Neuronal stem cell (in vitro differentiated cells): ENCODE results near the gene MCOLN2.

ENCODE experiments used
- DNase-seq: peaks from one replicate; pipeline ENCODE4 v3.0.0-alpha.2; 2013; ENCODE audit warnings: low spot score
- H2AFZ ChIP-seq: one replicate; pipeline ENCODE4 v1.6.1; 2013; ENCODE audit warnings: mild to moderate bottlenecking, low read length, inconsistent platforms
- H2AK5ac ChIP-seq: 2 replicates; pipeline ENCODE4 v1.6.1; 2013; ENCODE audit warnings: low read depth, mild to moderate bottlenecking, inconsistent platforms, low read length, moderate library complexity, mixed read lengths
- H2BK120ac ChIP-seq: 2 replicates; pipeline ENCODE4 v1.6.1; 2013; ENCODE audit warnings: low read depth, mild to moderate bottlenecking, inconsistent platforms, low read length, moderate library complexity, mixed read lengths
- H2BK12ac ChIP-seq: one replicate; pipeline ENCODE4 v1.6.1; 2013; ENCODE audit warnings: low read length, inconsistent platforms
- H2BK15ac ChIP-seq: 2 replicates; pipeline ENCODE4 v1.6.1; 2013; ENCODE audit warnings: mild to moderate bottlenecking, low read length, inconsistent platforms, mixed read lengths
- H2BK5ac ChIP-seq: one replicate; pipeline ENCODE4 v1.6.1; 2013; ENCODE audit warnings: inconsistent platforms, mild to moderate bottlenecking, low read length, moderate library complexity
- H3K14ac ChIP-seq: one replicate; pipeline ENCODE4 v1.6.1; 2013; ENCODE audit warnings: low read length, inconsistent platforms
- H3K18ac ChIP-seq: 2 replicates; pipeline ENCODE4 v1.6.1; 2013; ENCODE audit warnings: low read length, inconsistent platforms
- H3K23ac ChIP-seq: 2 replicates; pipeline ENCODE4 v1.6.1; 2013; ENCODE audit warnings: low read depth, mild to moderate bottlenecking, mixed read lengths, low read length, inconsistent platforms; ENCODE audit not compliant: poor library complexity
- H3K27ac ChIP-seq: replicated peaks from 3 replicates; pipeline ENCODE4 v1.5.1; 2013; ENCODE audit warnings: low read length, inconsistent platforms
- H3K27me3 ChIP-seq, 3 experiments: 2 replicates each; pipeline ENCODE4 v1.6.1; 2013; ENCODE audit warnings: low read length in 3 of 3, mild to moderate bottlenecking in 2 of 3, inconsistent platforms in 1 of 3, low read depth in 1 of 3, mixed read lengths in 1 of 3, moderate library complexity in 1 of 3; ENCODE audit not compliant: control insufficient read depth in 3 of 3, insufficient read depth in 3 of 3
- H3K36me3 ChIP-seq, 2 donors: replicated peaks in 1 of 2; 2 replicates each; pipeline ENCODE4 v1.6.1; 2013; ENCODE audit warnings: low read length in 2 of 2; ENCODE audit not compliant: control insufficient read depth in 2 of 2, insufficient read depth in 2 of 2
- H3K4ac ChIP-seq: 2 replicates; pipeline ENCODE4 v1.6.1; 2013; ENCODE audit warnings: inconsistent platforms, mild to moderate bottlenecking, low read length, moderate library complexity
- H3K4me1 ChIP-seq, 2 donors: 1 replicate in 1 of 2; 2 replicates in 1 of 2; pipeline ENCODE4 v1.6.1; 2013; ENCODE audit warnings: low read length in 2 of 2, low read depth in 1 of 2; ENCODE audit not compliant: control insufficient read depth in 2 of 2, insufficient read depth in 1 of 2
- H3K4me2 ChIP-seq: one replicate; pipeline ENCODE4 v1.6.1; 2013; ENCODE audit warnings: mild to moderate bottlenecking, low read length, inconsistent platforms; ENCODE audit not compliant: insufficient read depth, poor library complexity, severe bottlenecking
- H3K4me3 ChIP-seq, 2 donors: 2 replicates each; pipeline ENCODE4 v1.5.1; 2013; ENCODE audit warnings: low read length in 2 of 2, mild to moderate bottlenecking in 2 of 2, inconsistent platforms in 1 of 2, moderate library complexity in 1 of 2
- H3K79me1 ChIP-seq: one replicate; pipeline ENCODE4 v1.6.1; 2013; ENCODE audit warnings: low read depth, mild to moderate bottlenecking, inconsistent platforms, low read length, moderate library complexity
- H3K9ac ChIP-seq: one replicate; pipeline ENCODE4 v1.6.1; 2013; ENCODE audit warnings: mild to moderate bottlenecking, low read depth, low read length, inconsistent platforms; ENCODE audit not compliant: poor library complexity
- H3K9me3 ChIP-seq, 2 donors: replicated peaks in 1 of 2; 2 replicates each; pipeline versions ENCODE3 to v1.6.1; 2013; ENCODE audit warnings: low read length in 2 of 2, mild to moderate bottlenecking in 2 of 2, inconsistent platforms in 1 of 2, low read depth in 1 of 2, mixed read lengths in 1 of 2, moderate library complexity in 1 of 2; ENCODE audit not compliant: control insufficient read depth in 2 of 2, insufficient read depth in 1 of 2
- H4K8ac ChIP-seq: one replicate; pipeline ENCODE4 v1.6.1; 2013; ENCODE audit warnings: low read depth, mild to moderate bottlenecking, inconsistent platforms, low read length, moderate library complexity
- H4K91ac ChIP-seq: one replicate; pipeline ENCODE4 v1.6.1; 2013; ENCODE audit warnings: low read length, low read depth, mild to moderate bottlenecking, inconsistent platforms; ENCODE audit not compliant: poor library complexity
- WGBS, 2 donors: extraction: QIAGEN DNeasy Blood & Tissue Kit; methylation state at CpG; one replicate each; pipeline ENCODE4 v1.1.7; 2013; ENCODE audit warnings: missing lambda C conversion rate in 2 of 2, mixed read lengths in 1 of 2; ENCODE audit not compliant: insufficient read length in 2 of 2, insufficient replicate concordance in 1 of 2; ENCODE audit errors: extremely low coverage in 2 of 2; 5-methylcytosine and 5-hydroxymethylcytosine counted together

MCOLN2 gene

GRCh38 chr1:84939151-84939550 is 57.8 kb downstream of the MCOLN2 start:
- H4K91ac ChIP-seq, result no peak overlapping the region
- no CpG with 5 or more reads among the region's 8 CpGs for WGBS, 2 donors
- H4K8ac ChIP-seq, result no peak overlapping the region

GRCh38 chr1:84936116-84936810 is 60.6 kb downstream of the MCOLN2 start:
- Histone ChIP-seq H3K36me3 (no peaks in the 10 kb centered on the region), H2BK120ac (no peak overlapping the region), H2BK15ac (no peak overlapping the region), H3K4me1 (peaks cover 0 to 9% of the 10 kb centered on the region in 2 donors), H2AK5ac (no peak overlapping the region), H2AFZ (no peak overlapping the region), H3K9me3 (no peaks in the 10 kb centered on the region), H3K4me3 (no peak overlapping the region), H2BK5ac (no peak overlapping the region), H3K27me3 (peaks cover 0 to 13% (median 0%) of the 10 kb centered on the region in 3 experiments), H3K14ac (no peak overlapping the region), H4K91ac (no peak overlapping the region), H3K4ac (no peak overlapping the region), H3K79me1 (no peaks in the 10 kb centered on the region), H4K8ac (no peak overlapping the region), H3K4me2 (no peak overlapping the region), H3K9ac (no peak overlapping the region), H3K18ac (no peak overlapping the region), H3K27ac (no peak overlapping the region), H3K23ac (no peak overlapping the region), H2BK12ac (no peak overlapping the region)
- peak; percentile 68 for DNase-seq
- WGBS, 2 donors, result no CpG with 5 or more reads among the region's 5 CpGs

More at GRCh38 chr1:84939151-84939550, 57.8 kb downstream of the MCOLN2 start:
- Histone ChIP-seq H3K18ac (no peak overlapping the region), H3K23ac (no peak overlapping the region), H2BK5ac (no peak overlapping the region), H3K4me1 (peaks cover 0 to 9% of the 10 kb centered on the region in 2 donors), H3K9me3 (no peaks in the 10 kb centered on the region), H3K14ac (no peak overlapping the region), H3K27ac (no peak overlapping the region), H3K4me3 (no peak overlapping the region), H2AFZ (no peak overlapping the region), H3K4me2 (no peak overlapping the region), H2BK15ac (no peak overlapping the region), H2BK120ac (no peak overlapping the region), H3K4ac (no peak overlapping the region), H3K36me3 (no peaks in the 10 kb centered on the region), H2AK5ac (no peak overlapping the region), H3K9ac (no peak overlapping the region), H3K79me1 (no peaks in the 10 kb centered on the region), H3K27me3 (peaks cover 0 to 13% (median 0%) of the 10 kb centered on the region in 3 experiments), H2BK12ac (no peak overlapping the region)
- no peak for DNase-seq

GRCh38 chr1:84933011-84933611 is 63.8 kb downstream of the MCOLN2 start:
- Histone ChIP-seq H3K4me3 (no peak overlapping the region), H2AK5ac (no peak overlapping the region), H2AFZ (no peak overlapping the region), H3K23ac (no peak overlapping the region), H3K14ac (no peak overlapping the region), H4K8ac (no peak overlapping the region), H3K27me3 (peaks cover 0 to 13% (median 0%) of the 10 kb centered on the region in 3 experiments), H3K27ac (no peak overlapping the region), H3K18ac (no peak overlapping the region), H3K4me2 (no peak overlapping the region), H2BK5ac (no peak overlapping the region), H3K9me3 (no peaks in the 10 kb centered on the region), H2BK15ac (no peak overlapping the region), H3K4me1 (no peaks in the 10 kb centered on the region), H4K91ac (no peak overlapping the region), H3K36me3 (no peaks in the 10 kb centered on the region), H3K4ac (no peak overlapping the region), H2BK12ac (no peak overlapping the region), H3K9ac (no peak overlapping the region), H3K79me1 (no peaks in the 10 kb centered on the region), H2BK120ac (no peak overlapping the region)
- WGBS, 2 donors, result no CpG with 5 or more reads among the region's 7 CpGs
- no peak for DNase-seq

- no peak overlapping the region for H2AFZ ChIP-seq
- H2BK120ac ChIP-seq, result no peak overlapping the region
- H3K27ac ChIP-seq, result no peak overlapping the region
- no peak overlapping the region for H2BK5ac ChIP-seq
- no peak overlapping the region for H3K14ac ChIP-seq
- no peak overlapping the region for H3K4me3 ChIP-seq
- no peak overlapping the region for H3K9ac ChIP-seq
- no peak for DNase-seq
- no peaks in the 10 kb centered on the region for H3K9me3 ChIP-seq
- H3K4me2 ChIP-seq, result no peak overlapping the region
- no peak overlapping the region for H2BK15ac ChIP-seq
- H3K23ac ChIP-seq, result no peak overlapping the region
- H2BK12ac ChIP-seq, result no peak overlapping the region
- no CpG with 5 or more reads among the region's 2 CpGs for WGBS, 2 donors
- H3K4me1 ChIP-seq, result no peaks in the 10 kb centered on the region
- no peaks in the 10 kb centered on the region for H3K79me1 ChIP-seq
- H3K27me3 ChIP-seq, result peaks cover 0 to 9% (median 0%) of the 10 kb centered on the region in 3 experiments
- H3K36me3 ChIP-seq, result no peaks in the 10 kb centered on the region
- no peak overlapping the region for H3K18ac ChIP-seq
- no peak overlapping the region for H2AK5ac ChIP-seq
- H4K91ac ChIP-seq, result no peak overlapping the region
- H4K8ac ChIP-seq, result no peak overlapping the region
- no peak overlapping the region for H3K4ac ChIP-seq
These were observed 66.1 kb downstream of the MCOLN2 start for GRCh38 chr1:84930831-84931230.
